NCI-H2227 (cell line): Measurements from ENCODE around the gene OR10A3.
A peak's percentile ranks its signal among the peaks of the same experiment; 100 is the strongest.

Experiments
- DNase-seq: peaks from one replicate; lab custom pipeline; 2025; ENCODE audit not compliant: unreplicated experiment; lab: John Stamatoyannopoulos, UW

OR10A3 gene

GRCh38 chr11:7893796-7894195 lies 47.7 kb downstream of the OR10A3 start:
- no peak for DNase-seq

GRCh38 chr11:7892840-7893254 lies 48.7 kb downstream of the OR10A3 start:
- DNase-seq, result peak; percentile 65

- no peak for DNase-seq
These were observed 49.3 kb downstream of the OR10A3 start for GRCh38 chr11:7892059-7892699.

GRCh38 chr11:7890417-7891172 lies 50.9 kb downstream of the OR10A3 start:
- no peak for DNase-seq

- no peak for DNase-seq
These were observed 51.5 kb downstream of the OR10A3 start for GRCh38 chr11:7889985-7890384.
